ENCODE data around the gene C22orf23.

Gene C22orf23

DNA sequence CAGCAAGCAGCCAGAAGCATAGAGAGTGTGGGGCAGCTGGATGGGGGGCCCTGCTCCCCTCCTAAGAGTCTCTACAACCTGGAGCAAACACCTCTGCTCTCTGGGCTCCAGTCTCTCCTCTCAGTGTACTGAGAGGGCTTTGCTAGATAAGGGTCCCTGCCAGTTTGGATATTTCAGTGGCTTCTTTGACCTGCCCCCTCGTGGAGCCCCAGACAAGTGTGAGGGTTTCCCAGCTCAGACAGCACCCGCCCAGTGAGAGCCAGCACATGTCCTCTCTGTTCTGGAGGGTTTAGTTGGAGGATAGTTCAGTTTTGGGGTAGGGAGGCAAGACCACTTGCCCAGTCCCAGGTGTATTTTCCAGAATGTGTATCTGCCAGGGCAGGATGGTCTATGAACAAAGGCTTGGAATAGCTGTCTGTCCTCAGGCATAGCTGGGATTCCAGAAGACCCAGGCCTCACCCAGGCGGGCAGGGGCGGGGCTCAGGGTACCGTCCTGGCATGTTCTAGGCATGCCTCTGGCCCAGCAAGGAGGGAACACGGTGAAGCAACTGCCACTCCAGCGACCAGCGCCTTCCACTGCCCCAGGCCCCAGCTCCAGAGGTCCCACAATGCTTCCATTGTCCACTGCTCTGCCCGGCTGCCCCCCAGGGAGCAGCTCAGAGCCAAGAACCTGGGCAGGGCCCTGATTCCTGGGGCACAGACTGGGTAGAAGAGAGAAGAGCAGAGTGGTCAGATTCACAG, 54.8 kb downstream of the C22orf23 start:
- DNase-seq (ENCODE audit: low read depth in 2 of 2) = no peak

DNA sequence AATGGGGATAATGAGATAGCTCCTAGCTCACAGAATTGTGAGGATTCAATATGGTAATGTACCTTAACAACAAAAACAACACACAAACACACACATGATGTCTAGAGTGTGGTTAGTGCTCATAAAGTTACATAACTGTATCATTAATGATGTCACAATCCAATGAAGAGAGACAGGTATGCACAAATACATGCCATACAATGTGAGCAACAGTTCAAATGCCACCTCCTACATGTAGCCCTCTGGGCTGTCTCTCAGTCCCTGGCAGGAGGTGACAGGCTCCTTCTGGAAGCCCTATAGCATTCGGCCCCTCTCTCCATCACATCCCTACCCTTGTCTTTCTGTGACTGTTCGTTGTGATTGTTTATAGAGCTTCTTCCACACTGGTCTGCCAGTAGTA, 55.6 kb downstream of the C22orf23 start:
- DNase-seq (ENCODE audit: low read depth in 2 of 2) = no peak

DNA sequence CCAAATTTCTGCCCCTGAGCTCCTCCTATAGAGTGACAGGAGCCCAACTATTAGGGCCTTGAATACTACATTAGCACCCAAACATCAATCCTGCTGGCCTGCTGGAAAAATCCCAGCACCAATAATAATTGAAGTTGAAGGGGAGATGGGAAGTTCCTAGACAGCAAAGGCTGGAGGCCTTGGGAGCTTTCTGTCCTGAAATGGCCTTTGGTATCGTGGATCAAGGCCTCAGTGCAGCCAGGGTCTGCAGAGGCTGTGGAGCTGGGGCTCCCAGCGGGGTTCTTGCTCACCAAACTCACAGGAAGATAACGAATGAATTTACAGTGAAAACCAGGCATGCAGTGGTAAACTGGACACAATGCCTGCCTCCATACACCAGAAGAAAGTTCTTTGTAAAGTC, 56.5 kb downstream of the C22orf23 start:
- DNase-seq (ENCODE audit: low read depth in 2 of 2) = no peak

DNA sequence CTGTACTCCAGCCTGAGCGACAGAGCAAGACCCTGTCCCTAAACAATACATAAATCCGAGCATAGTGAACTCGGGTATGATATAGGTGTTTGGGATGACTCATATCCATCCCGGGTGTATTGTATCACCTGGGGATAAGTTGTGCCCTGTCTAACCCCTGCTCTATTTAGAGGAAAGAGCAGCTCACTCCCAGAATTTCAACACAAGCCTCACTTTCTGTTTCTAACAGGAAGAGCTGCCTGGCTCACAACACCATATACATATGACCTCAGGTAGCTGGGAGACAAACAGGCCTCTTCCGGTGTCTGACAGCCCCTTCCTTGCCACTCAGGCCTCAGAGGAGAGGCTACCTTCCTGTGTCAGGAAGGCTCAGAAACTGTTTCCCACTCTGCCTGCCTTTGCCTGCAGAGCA, 57.2 kb downstream of the C22orf23 start:
- no peak for DNase-seq (ENCODE audit: low read depth in 2 of 2)

DNA sequence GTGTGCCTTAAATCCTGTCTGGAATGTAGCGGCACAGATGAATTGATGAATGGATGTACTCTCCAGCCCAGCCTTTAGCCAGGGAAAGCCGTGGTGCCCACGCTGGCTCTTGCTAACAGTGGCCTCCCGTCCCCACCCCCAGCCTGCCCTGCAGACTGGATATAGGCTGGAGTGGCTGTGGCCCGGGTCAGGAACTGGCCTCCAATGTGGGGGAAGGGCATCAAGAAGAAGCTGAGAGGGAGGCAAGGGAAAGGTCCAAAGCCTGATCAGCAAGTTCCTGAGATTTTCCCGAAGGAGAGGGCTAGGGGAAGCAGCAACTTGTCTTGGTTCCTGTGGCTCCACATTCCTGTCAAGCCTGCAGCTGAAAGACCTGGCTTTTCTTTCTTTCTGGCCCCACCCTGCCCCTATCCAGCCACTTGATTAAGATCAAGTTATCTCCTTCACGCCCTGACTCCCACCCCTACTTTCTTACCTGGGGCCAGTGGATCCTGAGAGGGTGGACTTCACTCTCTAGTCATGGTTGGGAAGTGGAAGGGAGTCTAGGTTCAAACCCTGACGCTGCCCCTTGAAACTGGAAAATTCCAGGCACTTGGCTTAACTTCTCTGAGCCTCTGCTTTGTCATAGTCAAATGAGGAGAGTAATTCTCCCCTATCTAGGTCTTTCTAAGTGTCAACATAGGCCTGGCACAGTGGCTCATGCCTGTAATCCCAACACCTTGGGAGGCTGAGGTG, 58.3 kb downstream of the C22orf23 start:
- DNase-seq (ENCODE audit: low read depth in 2 of 2) = no peak

DNA sequence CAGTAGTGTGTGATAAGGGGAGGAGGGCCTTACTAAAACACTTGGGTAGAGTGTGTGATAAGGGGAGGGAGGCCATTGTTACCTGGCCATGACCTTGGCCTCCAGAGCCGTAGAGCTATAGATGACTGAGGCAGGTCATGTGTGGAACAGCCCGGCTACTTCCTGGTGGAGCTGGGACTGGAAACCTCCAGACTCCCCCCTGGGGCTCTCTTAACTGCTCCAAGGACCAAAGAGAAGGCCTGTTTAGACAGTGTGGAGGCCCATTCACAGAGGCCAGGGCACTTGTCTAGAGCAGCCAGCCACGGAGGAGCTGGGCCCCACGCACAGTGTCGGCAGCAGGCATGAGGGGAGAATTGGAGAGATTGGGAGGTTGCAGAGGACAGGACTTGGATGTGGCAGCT, 59.8 kb downstream of the C22orf23 start:
- no peak for DNase-seq (ENCODE audit: low read depth in 2 of 2)
